Stimulated activated CD4-positive, alpha-beta T cell treated with anti-CD3 and anti-CD28 coated beads, Interleukin-4, amount 100 ng/mL, for 48 hours (primary cell): ENCODE results near the gene TTC9.
"Not testable (repeated sequence)": the region's sequence is repeated elsewhere in the genome, so short reads cannot be mapped to it uniquely, and the experiment has no call there.

Experiments
- DNase-seq, 2 donors: peaks; one replicate each; pipeline ENCODE4 v3.0.0-alpha.2; 2020; ENCODE audit warnings: low read depth in 2 of 2

TTC9 gene

DNA sequence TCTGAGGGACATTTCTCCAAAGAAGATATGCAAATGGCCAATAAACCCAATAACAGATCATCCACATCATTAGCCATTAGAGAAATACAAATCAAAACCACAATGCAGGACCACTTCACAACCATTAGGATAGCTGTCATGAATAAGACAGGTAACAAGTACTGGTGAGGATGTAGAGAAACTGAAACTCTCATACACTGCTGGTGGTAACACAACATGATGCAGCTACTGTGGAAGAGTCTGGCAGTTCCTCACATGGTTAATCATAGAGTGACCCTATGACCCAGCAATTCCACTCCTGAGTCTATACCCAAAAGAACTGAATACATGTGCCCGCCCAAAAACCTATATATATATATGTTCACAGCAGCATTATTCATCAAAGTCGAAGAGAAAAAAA lies 39.0 kb downstream of the TTC9 start:
- DNase-seq = no peak

GRCh38 chr14:70683983-70684382 lies 42.3 kb downstream of the TTC9 start:
- DNase-seq = no peak

- no peak for DNase-seq
Measured at GRCh38 chr14:70685474-70686197, 43.9 kb downstream of the TTC9 start.

- DNase-seq = no peak
Measured at GRCh38 chr14:70692210-70692609, 50.5 kb downstream of the TTC9 start.

GRCh38 chr14:70696026-70696425 lies 54.3 kb downstream of the TTC9 start:
- DNase-seq = no peak

GRCh38 chr14:70697701-70698100 lies 56.0 kb downstream of the TTC9 start:
- no peak for DNase-seq

DNA sequence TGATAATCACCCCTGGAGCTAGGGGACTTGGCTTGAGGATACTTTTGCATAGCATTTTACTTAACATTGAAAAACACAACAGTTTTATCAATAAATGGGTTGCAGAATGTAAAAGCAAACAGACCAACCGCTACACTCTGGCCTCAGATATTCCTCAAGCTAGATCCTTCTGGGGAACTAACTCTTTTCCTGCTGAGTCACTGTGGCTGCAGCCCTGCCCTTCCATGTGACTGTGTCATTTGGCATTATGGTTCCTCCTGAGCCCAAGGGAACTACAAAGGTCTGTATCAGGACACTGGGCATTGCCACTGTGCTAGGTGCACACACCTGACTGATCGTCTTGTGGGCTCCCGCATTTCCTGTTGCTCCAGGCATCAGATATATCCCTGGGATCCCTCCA lies 56.6 kb downstream of the TTC9 start:
- no peak for DNase-seq

- DNase-seq = no peak
Measured at GRCh38 chr14:70699646-70700045, 57.9 kb downstream of the TTC9 start.

GRCh38 chr14:70700955-70701585 lies 59.4 kb downstream of the TTC9 start:
- no peak for DNase-seq

- no peak for DNase-seq
Measured at GRCh38 chr14:70701610-70702009, 59.9 kb downstream of the TTC9 start.

DNA sequence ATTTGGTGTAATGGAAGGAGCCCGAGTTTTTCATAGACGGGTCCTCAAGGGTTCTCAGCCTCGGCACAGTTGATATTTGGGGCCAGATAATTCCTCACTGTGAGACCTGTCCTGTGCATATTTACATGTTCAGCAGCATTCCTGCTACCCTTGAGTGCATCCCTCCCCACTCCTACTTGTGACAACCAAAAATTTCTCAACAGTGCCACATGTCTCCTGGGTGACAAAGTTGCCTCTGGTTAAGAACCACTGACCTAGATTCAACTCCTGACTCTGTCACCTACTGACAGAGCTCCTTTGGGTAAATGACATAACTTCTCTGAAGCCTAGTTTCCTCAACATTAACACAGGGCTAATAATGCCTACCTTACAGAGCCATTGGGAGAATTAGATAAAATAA lies 60.4 kb downstream of the TTC9 start:
- DNase-seq = no peak

GRCh38 chr14:70703621-70704168 lies 62.0 kb downstream of the TTC9 start:
- not testable (repeated sequence) for DNase-seq

DNA sequence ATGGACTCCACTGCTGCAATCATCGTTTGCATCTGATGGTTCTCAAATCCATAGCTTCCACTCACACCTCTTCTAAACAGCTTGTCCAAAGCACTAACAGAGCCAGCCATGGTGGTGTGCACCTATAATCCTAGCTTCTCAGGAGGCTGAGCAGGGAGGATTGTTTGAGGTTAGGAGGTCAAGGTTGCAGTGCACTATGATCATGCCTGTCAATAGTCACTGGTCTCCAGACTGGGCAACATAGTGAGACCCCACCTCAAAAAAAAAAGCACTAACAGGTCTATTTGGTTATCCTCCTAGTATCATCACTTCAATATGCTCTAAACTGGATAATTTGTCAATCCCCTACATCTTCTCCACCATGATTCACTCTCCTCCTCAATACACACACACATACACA lies 63.2 kb downstream of the TTC9 start:
- no peak for DNase-seq

GRCh38 chr14:70706177-70706576 lies 64.5 kb downstream of the TTC9 start:
- no peak for DNase-seq

- DNase-seq = peak in 1 of 2 donors; percentile 1
Measured at GRCh38 chr14:70707138-70708038, 65.7 kb downstream of the TTC9 start.

DNA sequence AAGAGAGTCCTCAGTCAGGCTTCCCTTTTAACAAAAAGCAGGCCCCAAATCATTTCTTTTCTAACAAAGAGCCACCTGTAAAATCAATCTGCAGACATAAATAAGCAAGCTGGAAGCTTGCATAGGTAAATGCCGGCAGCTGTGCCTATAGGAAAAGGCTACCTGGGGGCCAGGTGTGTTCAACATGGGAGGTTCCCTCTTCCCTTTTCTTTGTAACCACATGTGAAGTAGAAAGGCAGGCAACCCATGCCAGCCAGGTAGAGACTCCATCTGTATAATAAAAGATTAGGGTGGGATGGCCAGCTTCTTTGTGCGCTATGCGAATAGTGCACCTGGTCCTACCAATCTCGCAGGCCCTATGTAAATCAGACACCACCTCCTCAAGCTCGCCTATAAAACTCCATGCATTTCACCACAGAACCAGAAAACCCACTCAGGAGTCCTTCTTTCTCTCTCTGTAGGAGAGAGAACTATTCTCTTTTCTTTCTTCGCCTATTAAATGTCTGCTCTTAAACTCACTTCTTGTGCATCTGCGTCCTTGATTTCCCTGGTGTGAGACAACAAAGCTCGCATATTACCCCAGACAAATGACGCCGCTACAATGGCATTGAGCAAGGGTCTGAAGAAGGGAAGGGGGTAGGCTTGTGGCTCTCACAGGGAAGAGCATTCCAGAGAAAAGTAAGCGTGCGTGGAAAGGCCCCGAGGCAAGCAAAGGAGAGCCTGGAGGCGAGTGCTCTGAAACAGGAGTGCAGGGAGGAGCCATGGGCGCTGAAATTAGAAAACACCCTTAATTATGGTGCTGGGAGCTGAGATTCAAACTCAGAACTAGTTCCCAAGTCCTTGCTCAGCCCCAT lies 67.2 kb downstream of the TTC9 start:
- DNase-seq = no peak

DNA sequence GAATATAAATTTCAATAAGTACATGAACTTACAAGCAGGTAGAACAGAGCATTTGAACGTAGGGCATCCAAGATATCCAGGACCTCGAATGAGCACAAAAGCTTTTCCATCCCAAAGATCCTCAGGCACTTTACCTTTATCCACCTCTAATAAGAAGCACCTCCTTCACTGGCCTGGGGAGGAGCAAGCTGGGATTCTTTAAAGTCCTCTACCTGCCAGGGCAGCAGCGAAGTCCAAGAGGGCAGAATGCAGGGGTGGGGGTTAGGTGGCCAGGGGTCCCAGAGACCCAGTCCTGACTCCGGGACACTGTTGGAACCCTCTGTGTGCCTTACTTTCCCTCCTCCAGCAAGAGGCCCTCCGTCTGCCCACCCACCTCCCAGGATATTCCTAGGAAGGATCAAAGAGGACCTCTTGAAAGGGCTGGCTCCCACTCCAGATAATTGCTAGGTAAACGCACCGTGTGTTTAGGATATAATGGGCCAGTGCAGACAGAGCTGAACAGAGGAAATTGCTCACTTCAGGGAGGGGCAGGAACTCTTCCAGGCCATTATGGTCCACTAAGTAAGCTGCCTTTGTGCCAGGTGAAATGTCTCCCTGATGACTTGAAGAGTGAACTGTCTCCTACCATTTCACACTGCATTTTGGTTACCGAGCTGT lies 68.1 kb downstream of the TTC9 start:
- DNase-seq = no peak

DNA sequence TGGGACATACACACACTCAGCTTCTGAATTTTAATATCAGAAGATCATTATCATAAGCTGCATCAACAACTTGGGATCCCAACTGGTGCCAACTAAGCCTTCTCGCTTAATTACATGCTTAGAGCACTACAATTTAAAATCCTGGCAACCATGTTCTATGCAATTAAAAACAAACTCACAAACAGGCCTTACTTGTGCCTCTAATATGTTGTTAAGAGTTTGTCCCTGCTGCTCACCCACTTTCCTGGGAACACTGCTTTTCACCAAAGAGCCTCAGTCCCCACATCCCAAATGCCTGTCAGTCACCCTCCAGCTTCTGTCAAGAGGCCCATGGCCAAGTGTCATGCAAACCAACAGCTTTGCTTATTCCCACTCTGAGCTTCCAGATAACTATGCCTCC lies 69.7 kb downstream of the TTC9 start:
- DNase-seq = no peak

DNA sequence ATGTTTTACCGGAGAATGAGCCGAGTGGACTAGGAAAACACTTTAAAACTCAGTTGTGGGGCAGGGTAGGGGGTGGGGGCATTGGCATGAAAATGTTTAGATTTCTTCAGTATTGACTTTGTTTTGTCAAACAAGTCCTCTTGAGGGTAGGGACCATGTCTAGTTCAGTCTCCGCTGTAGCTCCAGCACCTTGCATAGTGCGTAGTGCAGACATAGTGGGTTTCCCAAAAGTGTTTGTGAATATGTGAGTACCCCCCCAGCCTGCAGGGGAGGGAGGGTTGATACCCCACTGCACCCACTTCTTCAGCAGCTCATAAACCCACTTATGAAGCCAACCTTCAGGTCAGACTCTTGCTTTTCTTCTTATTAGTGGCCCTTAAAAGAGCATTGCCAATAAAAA lies 71.4 kb downstream of the TTC9 start:
- no peak for DNase-seq

DNA sequence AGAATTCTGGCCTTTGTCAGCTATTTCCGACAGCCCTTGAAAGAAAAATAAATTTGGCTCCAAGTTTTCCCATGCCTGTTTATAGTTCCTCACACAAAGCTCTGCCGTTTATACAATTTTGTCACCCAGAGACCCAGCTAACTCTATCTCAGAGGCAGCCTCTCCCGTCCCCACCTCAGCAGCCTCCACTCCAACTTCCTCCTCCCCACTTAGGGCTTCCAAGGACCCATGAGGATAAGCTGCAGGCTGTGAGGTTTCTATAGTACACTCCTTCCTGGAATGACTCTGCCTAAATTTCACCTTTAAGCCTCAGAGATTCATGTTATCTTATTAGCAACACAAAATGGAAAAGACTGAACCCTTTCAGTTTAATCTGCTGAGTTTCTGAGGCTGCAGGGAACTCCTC lies 71.8 kb downstream of the TTC9 start:
- no peak for DNase-seq

- DNase-seq = peak; percentile 28 to 35
Measured at GRCh38 chr14:70714055-70714550, 72.4 kb downstream of the TTC9 start.
